Thoracic aorta (tissue), 2 donors: ENCODE results near the gene RNF111. TPM values are rescaled to one million over a fixed set of nuclear protein-coding genes. Genes with fewer than 3 reads are reported as not detected.

ENCODE experiments used
- ATAC-seq: fragments of 150-250 bp; one replicate; pipeline ENCODE4 v1.8.0; 2017; ENCODE audit warnings: low read depth; ENCODE audit not compliant: insufficient number of reproducible peaks, low FRiP score
- DNase-seq: peaks from one replicate; pipeline ENCODE4 v3.0.0-alpha.2; 2020; ENCODE audit warnings: low spot score
- H3K27ac ChIP-seq, 2 donors: fragments of 200-600 bp; sonication (generic); 1 replicate in 1 of 2; 2 replicates in 1 of 2; pipeline ENCODE4 v1.5.1; 2016; ENCODE audit warnings: mild to moderate bottlenecking in 2 of 2, moderate library complexity in 2 of 2
- H3K27me3 ChIP-seq: fragments of 200-600 bp; sonication (generic); replicated peaks from 2 replicates; pipeline ENCODE4 v1.6.0; 2016; ENCODE audit warnings: mild to moderate bottlenecking; ENCODE audit not compliant: insufficient read depth
- H3K36me3 ChIP-seq: fragments of 200-600 bp; sonication (generic); one replicate; pipeline ENCODE4 v1.5.1; 2016
- H3K4me1 ChIP-seq, 2 donors: fragments of 200-600 bp; sonication (generic); 1 replicate in 1 of 2; 2 replicates in 1 of 2; pipeline versions ENCODE4 v1.5.1 to v1.6.0; 2016; ENCODE audit warnings: low read depth in 2 of 2, mild to moderate bottlenecking in 1 of 2; ENCODE audit not compliant: control insufficient read depth in 1 of 2
- H3K4me3 ChIP-seq: fragments of 200-600 bp; sonication (generic); 2 replicates; pipeline ENCODE4 v1.5.1; 2016; ENCODE audit warnings: mild to moderate bottlenecking
- H3K9me3 ChIP-seq: fragments of 200-600 bp; sonication (generic); 2 replicates; pipeline ENCODE4 v1.5.1; 2016
- total RNA-seq, 2 donors: library from RNA; depleted of rRNA; stranded (reverse); fragments of >200 nt; gene quantifications; one replicate each; pipeline versions ENCODE4 v1.1.0 to v1.2.3, GENCODE V29; 2016
- TF ChIP-seq, protein P1 (sequence below): fragments of 200-600 bp; sonication (generic); IDR thresholded peaks from one replicate; pipeline ENCODE4 v1.5.1; 2019; ENCODE audit warnings: antibody characterized with exemption

The RNF111 gene
- total RNA-seq, 2 donors from 2014 or later: 33.8 to 34.1 TPM

DNA sequence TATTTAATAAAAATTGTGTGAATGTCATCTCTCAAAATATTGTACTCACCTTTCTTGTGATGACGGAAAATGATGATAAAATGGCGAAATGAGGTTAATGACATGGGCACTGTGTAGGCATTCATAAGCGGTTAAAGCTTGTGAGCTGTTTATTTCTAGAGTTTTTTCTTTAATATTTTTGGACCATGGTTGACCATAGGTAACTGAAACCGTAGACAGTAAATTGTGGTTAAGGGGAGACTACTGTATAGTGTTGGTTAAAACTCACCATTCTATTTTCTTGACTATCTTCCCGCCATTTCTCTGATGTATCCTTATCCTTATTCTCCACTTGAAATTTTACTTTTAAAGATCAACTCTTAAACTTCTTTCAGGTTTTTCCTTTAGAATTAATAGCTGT is 14.5 kb downstream of the RNF111 start:
- Histone ChIP-seq H3K27ac (no peak overlapping the region), H3K4me3 (no peak overlapping the region), H3K36me3 (no peaks in the 10 kb centered on the region), H3K27me3 (no peaks in the 10 kb centered on the region), H3K9me3 (no peaks in the 10 kb centered on the region), H3K4me1 (peaks cover 7 to 18% of the 10 kb centered on the region in 2 donors)
- DNase-seq (no peak), ATAC-seq (no peak)
- TF ChIP-seq, protein P1, sequence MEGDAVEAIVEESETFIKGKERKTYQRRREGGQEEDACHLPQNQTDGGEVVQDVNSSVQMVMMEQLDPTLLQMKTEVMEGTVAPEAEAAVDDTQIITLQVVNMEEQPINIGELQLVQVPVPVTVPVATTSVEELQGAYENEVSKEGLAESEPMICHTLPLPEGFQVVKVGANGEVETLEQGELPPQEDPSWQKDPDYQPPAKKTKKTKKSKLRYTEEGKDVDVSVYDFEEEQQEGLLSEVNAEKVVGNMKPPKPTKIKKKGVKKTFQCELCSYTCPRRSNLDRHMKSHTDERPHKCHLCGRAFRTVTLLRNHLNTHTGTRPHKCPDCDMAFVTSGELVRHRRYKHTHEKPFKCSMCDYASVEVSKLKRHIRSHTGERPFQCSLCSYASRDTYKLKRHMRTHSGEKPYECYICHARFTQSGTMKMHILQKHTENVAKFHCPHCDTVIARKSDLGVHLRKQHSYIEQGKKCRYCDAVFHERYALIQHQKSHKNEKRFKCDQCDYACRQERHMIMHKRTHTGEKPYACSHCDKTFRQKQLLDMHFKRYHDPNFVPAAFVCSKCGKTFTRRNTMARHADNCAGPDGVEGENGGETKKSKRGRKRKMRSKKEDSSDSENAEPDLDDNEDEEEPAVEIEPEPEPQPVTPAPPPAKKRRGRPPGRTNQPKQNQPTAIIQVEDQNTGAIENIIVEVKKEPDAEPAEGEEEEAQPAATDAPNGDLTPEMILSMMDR: no peak

DNA sequence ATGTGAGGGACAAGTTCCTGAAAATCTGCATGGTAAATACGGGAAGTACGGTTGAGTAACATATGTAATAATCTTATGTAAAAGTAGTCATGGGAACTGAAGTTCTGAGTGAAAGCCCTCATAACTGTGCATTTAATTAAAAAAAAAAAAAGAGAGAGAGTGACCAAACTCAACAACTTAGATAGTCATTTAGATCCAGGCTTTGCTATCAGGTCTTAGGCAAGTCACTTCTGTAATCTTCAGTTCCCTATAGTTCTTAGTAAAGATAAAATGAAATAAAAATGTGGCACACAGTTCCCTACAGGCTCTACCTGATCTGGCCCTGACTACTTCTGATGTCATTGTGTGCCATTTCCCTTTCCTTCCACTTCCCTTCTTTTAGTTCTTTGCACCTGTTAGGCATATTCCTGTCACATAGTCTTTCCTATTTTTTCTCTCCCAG is 15.0 kb downstream of the RNF111 start:
- Histone ChIP-seq H3K36me3 (no peaks in the 10 kb centered on the region), H3K4me3 (no peak overlapping the region), H3K27me3 (no peaks in the 10 kb centered on the region), H3K27ac (no peak overlapping the region), H3K9me3 (no peaks in the 10 kb centered on the region), H3K4me1 (peaks cover 7 to 18% of the 10 kb centered on the region in 2 donors)
- DNase-seq (no peak), ATAC-seq (no peak)
- TF ChIP-seq, protein P1: no peak

DNA sequence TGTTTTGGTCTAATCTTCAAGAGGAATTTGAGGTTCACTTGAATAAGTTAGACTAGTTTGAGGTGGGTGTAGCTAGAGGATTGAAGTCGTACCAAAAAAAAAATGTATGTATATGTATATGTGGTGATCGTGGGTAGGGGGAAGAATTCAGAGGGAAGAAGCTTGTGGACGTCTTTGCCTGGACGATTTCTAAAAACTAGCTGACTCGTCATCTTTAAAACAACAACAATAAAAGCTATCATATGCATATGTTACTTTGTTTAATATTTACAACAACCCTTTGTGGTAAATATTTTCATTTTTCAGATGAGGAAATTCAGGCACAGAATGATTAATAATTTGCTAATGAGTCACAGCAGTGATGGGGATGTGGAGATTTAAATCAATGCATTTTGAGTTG is 18.1 kb downstream of the RNF111 start:
- Histone ChIP-seq H3K27me3 (no peaks in the 10 kb centered on the region), H3K9me3 (no peaks in the 10 kb centered on the region), H3K36me3 (no peaks in the 10 kb centered on the region), H3K27ac (no peak overlapping the region), H3K4me1 (peaks cover 7 to 10% of the 10 kb centered on the region in 2 donors), H3K4me3 (no peak overlapping the region)
- DNase-seq (no peak), ATAC-seq (no peak)
- TF ChIP-seq, protein P1: no peak

DNA sequence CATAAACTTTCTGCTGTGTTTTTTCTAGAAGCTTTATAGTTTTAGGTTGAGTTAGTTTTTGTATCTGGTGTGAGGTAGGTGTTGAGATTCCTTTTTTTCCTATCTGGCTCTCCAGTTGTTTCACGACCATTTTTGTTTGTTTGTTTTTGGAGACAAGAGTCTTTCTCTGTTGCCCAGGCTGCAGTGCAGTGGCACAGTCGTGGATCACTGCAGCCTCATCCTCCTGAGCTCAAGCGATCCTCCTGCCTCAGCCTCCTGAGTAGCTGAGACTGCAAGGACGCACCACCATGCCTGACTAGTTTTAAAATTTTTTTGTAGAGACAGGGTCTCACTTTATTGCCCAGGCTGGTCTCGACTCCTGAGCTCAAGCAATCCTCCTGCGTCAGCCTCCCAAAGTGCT is 20.6 kb downstream of the RNF111 start:
- peaks cover 2 to 10% of the 10 kb centered on the region in 2 donors for H3K4me1 ChIP-seq
- H3K27me3 ChIP-seq: no peaks in the 10 kb centered on the region
- TF ChIP-seq, protein P1: no peak
- DNase-seq: no peak
- ATAC-seq: no peak
- no peak overlapping the region for H3K4me3 ChIP-seq
- no peak overlapping the region for H3K27ac ChIP-seq
- no peaks in the 10 kb centered on the region for H3K36me3 ChIP-seq
- H3K9me3 ChIP-seq: no peaks in the 10 kb centered on the region

DNA sequence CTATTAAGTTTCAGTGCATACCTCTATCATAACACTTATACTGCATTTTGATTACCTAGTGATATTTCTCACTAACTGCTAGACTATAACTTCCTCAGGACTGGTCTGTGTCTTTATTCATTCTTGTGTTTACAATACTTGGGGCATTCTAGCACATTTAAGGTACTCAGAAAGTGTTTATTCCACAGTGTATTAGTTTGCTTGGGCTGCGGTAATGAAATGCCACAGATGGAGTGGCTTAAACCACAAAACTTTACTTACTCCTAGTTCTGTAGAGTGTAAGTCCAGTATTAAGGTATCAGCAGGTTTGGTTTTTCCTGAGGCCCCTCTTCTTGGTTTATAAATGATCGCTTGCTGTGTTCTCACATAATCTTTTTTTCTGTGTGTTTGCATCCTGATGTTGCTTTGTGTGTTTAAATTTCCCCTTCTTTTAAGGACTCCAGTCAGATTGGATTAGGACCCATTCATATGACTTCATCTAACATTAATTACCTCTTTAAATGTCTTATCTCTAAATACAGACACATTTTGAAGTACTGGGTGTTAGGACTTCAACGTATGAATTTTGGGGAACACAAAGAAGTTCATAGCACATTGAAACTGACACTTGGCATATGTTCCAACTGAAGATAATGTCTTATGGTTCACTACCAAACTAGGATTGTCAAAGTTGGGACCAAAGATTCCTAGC is 23.9 kb downstream of the RNF111 start:
- ATAC-seq: no peak
- no peaks in the 10 kb centered on the region for H3K27me3 ChIP-seq
- TF ChIP-seq, protein P1: no peak
- no peaks in the 10 kb centered on the region for H3K36me3 ChIP-seq
- H3K4me1 ChIP-seq: peaks cover 5 to 16% of the 10 kb centered on the region in 2 donors
- no peak for DNase-seq
- no peaks in the 10 kb centered on the region for H3K9me3 ChIP-seq
- H3K4me3 ChIP-seq: no peak overlapping the region
- no peak overlapping the region for H3K27ac ChIP-seq
